HepG2 (cell line): ENCODE measurements around the gene RUVBL1. TPM values are rescaled to one million over a fixed set of nuclear protein-coding genes. Genes with fewer than 3 reads are reported as not detected.
A peak's percentile ranks its signal among the peaks of the same experiment; 100 is the strongest.

Experiments used
- ARID4A ChIP-seq: sonication (generic); formaldehyde crosslinking; IDR thresholded peaks from 2 replicates; pipeline ENCODE4 v1.5.0; 2020; ENCODE audit warnings: mild to moderate bottlenecking, missing genetic modification reagents, borderline replicate concordance
- ATRX ChIP-seq: sonication (generic); formaldehyde crosslinking; IDR thresholded peaks from 2 replicates; pipeline ENCODE4 v1.4.0; 2020; ENCODE audit warnings: missing genetic modification reagents, borderline replicate concordance
- CENPBD1 ChIP-seq: sonication (generic); formaldehyde crosslinking; IDR thresholded peaks from 2 replicates; pipeline ENCODE4 v1.8.0; 2022; ENCODE audit warnings: missing genetic modification reagents, low read depth, mild to moderate bottlenecking, borderline replicate concordance
- CERS6 ChIP-seq: sonication (generic); formaldehyde crosslinking; IDR thresholded peaks from 2 replicates; pipeline ENCODE4 v1.5.0; 2020; ENCODE audit warnings: missing genetic modification reagents
- CREB3 ChIP-seq: sonication (generic); formaldehyde crosslinking; IDR thresholded peaks from 2 replicates; pipeline ENCODE4 v1.5.0; 2020; ENCODE audit warnings: missing genetic modification reagents
- HNRNPH1 ChIP-seq: fragments of 200-400 bp; formaldehyde crosslinking; optimal IDR thresholded peaks from 2 replicates; pipeline ENCODE3; 2017; ENCODE audit warnings: mild to moderate bottlenecking, low read depth, low read length
- IRF1 ChIP-seq: sonication (generic); formaldehyde crosslinking; IDR thresholded peaks from 2 replicates; pipeline ENCODE4 v1.4.0; 2020; ENCODE audit warnings: low read depth, mild to moderate bottlenecking, missing genetic modification reagents
- PLSCR1 ChIP-seq: sonication (generic); formaldehyde crosslinking; IDR thresholded peaks from 2 replicates; pipeline ENCODE4 v1.5.0; 2020; ENCODE audit warnings: missing genetic modification reagents, mild to moderate bottlenecking, borderline replicate concordance
- SMARCC2 ChIP-seq: fragments of 450-650 bp; IDR thresholded peaks from 2 replicates; pipeline ENCODE4 v1.6.1; 2017; ENCODE audit warnings: antibody characterized with exemption, mild to moderate bottlenecking
- SYNCRIP ChIP-seq: fragments of 200-400 bp; formaldehyde crosslinking; IDR thresholded peaks from 2 replicates; pipeline ENCODE4 v1.6.1; 2018; ENCODE audit warnings: mild to moderate bottlenecking, low read depth, low read length; ENCODE audit not compliant: insufficient read depth
- TRIM24 ChIP-seq: sonication (generic); formaldehyde crosslinking; IDR thresholded peaks from 2 replicates; pipeline ENCODE4 v1.8.0; 2022; ENCODE audit warnings: mild to moderate bottlenecking, missing genetic modification reagents
- ZEB1 ChIP-seq: IDR thresholded peaks from 2 replicates; pipeline ENCODE4 v1.6.1; 2012; ENCODE audit warnings: mild to moderate bottlenecking, low read depth, inconsistent platforms; ENCODE audit not compliant: insufficient replicate concordance
- ZMYM3 ChIP-seq: sonication (generic); formaldehyde crosslinking; IDR thresholded peaks from 2 replicates; pipeline ENCODE4 v1.5.1; 2020; ENCODE audit warnings: mild to moderate bottlenecking, missing genetic modification reagents
- ZNF275 ChIP-seq: sonication (generic); formaldehyde crosslinking; IDR thresholded peaks from 2 replicates; pipeline ENCODE4 v1.8.0; 2022; ENCODE audit warnings: missing genetic modification reagents, mild to moderate bottlenecking, inconsistent platforms, borderline replicate concordance
- ZNF761 ChIP-seq: sonication (generic); formaldehyde crosslinking; conservative IDR thresholded peaks from 2 replicates; pipeline ENCODE4 v1.4.0; 2020; ENCODE audit warnings: mild to moderate bottlenecking, missing genetic modification reagents
- ZNF800 ChIP-seq: sonication (generic); formaldehyde crosslinking; IDR thresholded peaks from 2 replicates; pipeline ENCODE4 v1.4.0; 2020; ENCODE audit warnings: missing genetic modification reagents
- polyA plus RNA-seq, 8 experiments: library from polyadenylated mRNA; depleted of rRNA in 3 of 8; stranded (reverse) in 7 of 8; unstranded in 1 of 8; fragments of >200 nt; fragmentation: Illumina TruSeq in 4 of 8; extraction: Trizol in 4 of 8; gene quantifications; 2 replicates each; pipeline versions ENCODE4 v1.2.1 to v1.2.3, GENCODE V29; 2011 to 2016; ENCODE audit warnings: low read depth in 4 of 8, missing spikeins in 1 of 8, mixed read lengths in 1 of 8; ENCODE audit not compliant: insufficient read depth in 1 of 8
- total RNA-seq, 5 experiments: library from RNA; depleted of rRNA; stranded (reverse); fragments of >200 nt; fragmentation: Illumina TruSeq; extraction: Trizol; gene quantifications; 2 replicates each; pipeline ENCODE4 v1.2.3, GENCODE V29; 2016; ENCODE audit warnings: low read depth in 1 of 5

RUVBL1 gene
- total and polyA plus RNA-seq, 2 of the 13 experiments (the other 11 are each of a cell fraction or from before 2014, with no cell fraction given) = 32.7 to 86.3 TPM

GRCh38 chr3:128051837-128052594 is 71.6 kb downstream of the RUVBL1 start, which contains the start of gene SEC61A1 (continued):
- TF ChIP-seq ZNF800 (no peak), CENPBD1 (CRISPR knock-in tag) (no peak), PLSCR1 (CRISPR knock-in tag) (no peak), HNRNPH1 (no peak), SMARCC2 (no peak), ATRX (CRISPR knock-in tag) (no peak), ZNF275 (CRISPR knock-in tag) (no peak; the same call in 1 of the 2 replicates), CREB3 (CRISPR knock-in tag) (no peak), TRIM24 (CRISPR knock-in tag) (no peak), ZMYM3 (CRISPR knock-in tag) (peak; percentile 83), CERS6 (no peak), ZNF761 (CRISPR knock-in tag) (peak; percentile 80; the same call in 1 of the 2 replicates), IRF1 (no peak), ZEB1 (no peak), SYNCRIP (no peak), ARID4A (peak; percentile 87; the same call in 1 of the 2 replicates)
